ENCODE results near the gene LNX1. TPM values are rescaled to one million over a fixed set of nuclear protein-coding genes. Genes with fewer than 3 reads are reported as not detected.
"Not testable (repeated sequence)": the region's sequence is repeated elsewhere in the genome, so short reads cannot be mapped to it uniquely, and the experiment has no call there.

The LNX1 gene
- total RNA-seq, 2 donors from 2014 or later, result 4.5 to 8.9 TPM

DNA sequence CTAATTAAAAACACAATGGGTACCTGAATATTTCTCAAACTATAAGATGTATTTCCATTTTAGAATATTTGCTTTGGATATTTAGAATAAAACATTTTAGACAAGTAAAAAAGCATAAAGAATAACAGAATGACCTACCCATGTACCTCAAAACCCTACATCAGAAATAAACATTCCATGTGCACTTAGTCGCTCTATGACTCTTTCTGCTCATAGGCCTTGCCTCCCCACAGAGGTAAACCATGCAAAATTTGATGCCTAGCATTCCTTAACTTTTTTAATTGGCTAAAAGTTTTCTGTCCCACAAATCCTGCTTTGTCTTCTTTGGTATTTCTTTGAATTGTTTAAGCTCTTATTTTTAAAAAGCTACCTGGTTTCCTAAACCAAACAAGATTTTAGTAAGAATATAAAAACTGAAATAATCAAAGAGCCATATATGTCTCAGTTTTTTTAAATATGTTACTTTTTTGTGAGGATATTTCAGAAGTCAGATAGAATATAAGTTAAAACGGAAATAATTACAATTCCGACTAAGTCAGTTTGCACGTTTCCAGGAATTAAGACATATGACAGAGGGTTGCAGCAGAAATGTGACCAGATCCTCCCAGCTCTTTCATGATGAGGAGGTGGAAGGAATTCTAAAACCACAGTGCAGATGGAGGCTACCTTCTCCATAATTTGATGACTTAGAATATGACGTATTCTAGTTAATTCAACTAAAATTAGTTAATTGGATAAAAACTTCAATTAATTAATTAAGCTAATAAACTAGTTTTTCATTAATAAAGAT is 111.4 kb downstream of the LNX1 start:
- Histone ChIP-seq H3K9me3 (no peaks in the 10 kb centered on the region), H3K4me1 (no peaks in the 10 kb centered on the region), H3K27ac (no peak overlapping the region), H3K4me3 (no peak overlapping the region), H3K36me3 (no peaks in the 10 kb centered on the region), H3K27me3 (no peaks in the 10 kb centered on the region)
- TF ChIP-seq, protein P1, sequence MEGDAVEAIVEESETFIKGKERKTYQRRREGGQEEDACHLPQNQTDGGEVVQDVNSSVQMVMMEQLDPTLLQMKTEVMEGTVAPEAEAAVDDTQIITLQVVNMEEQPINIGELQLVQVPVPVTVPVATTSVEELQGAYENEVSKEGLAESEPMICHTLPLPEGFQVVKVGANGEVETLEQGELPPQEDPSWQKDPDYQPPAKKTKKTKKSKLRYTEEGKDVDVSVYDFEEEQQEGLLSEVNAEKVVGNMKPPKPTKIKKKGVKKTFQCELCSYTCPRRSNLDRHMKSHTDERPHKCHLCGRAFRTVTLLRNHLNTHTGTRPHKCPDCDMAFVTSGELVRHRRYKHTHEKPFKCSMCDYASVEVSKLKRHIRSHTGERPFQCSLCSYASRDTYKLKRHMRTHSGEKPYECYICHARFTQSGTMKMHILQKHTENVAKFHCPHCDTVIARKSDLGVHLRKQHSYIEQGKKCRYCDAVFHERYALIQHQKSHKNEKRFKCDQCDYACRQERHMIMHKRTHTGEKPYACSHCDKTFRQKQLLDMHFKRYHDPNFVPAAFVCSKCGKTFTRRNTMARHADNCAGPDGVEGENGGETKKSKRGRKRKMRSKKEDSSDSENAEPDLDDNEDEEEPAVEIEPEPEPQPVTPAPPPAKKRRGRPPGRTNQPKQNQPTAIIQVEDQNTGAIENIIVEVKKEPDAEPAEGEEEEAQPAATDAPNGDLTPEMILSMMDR (IDR thresholded peaks at IDR 0.05), result no peak
- DNase-seq (ENCODE audit: low spot score), result no peak

DNA sequence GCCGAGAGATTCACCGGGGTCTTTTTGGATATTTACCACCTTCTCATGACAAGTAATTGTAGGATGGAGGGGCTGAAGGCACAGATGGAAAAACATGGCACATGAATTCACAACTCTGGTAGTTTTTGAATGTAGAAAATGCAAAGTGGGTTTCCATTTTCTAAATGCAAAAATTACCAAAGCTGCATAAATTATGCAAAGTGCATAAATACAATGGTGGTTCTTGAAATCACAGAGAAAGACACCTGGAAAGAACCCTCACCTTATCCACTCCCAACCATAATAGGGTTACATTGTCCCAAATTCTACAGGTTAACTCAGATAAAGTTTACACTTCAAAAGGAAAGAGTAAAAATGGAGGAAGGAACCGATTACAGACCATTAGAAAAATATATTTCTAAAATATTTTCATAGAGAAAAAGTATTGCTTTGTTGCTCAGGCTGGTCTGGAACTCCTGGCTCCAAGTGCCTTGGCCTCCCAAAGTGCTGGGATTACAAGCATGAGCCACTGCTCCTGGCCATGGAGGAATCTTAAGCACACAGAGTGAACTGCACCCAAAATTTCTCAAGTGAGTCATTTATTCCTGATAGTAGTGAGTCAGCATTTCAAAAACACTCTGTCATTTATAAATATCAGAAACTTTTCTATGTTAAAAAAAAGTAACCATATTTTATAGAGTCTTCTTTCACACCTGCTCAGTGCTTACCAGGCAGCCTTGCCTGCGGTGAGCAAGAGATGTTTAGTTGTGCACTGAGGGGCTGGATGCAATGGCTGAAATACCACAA is 112.4 kb downstream of the LNX1 start:
- no peak overlapping the region for H3K4me3 ChIP-seq
- H3K36me3 ChIP-seq, result no peaks in the 10 kb centered on the region
- TF ChIP-seq, protein P1 (IDR thresholded peaks at IDR 0.05), result no peak
- no peaks in the 10 kb centered on the region for H3K9me3 ChIP-seq
- H3K4me1 ChIP-seq, result no peaks in the 10 kb centered on the region
- no peak overlapping the region for H3K27ac ChIP-seq
- no peak for DNase-seq (ENCODE audit: low spot score)
- no peaks in the 10 kb centered on the region for H3K27me3 ChIP-seq

DNA sequence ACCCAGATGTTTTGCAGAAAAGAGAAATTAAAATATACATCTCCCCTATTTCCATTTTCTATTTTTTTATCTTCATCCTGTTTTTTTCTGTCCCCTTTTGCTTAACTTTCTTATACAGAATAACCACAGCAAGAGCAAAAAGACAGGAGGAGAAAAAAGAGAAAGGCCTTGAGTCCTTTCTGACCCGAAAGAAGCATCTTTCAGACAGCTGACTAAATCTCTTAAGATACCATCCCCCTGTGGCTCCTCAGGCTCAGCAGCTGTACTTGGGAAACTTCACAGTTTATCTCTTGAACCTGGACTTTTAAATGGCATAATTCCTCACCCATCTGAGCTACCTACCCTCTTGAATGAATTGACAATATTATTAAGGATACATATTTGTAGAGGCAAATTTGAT is 113.7 kb downstream of the LNX1 start:
- Histone ChIP-seq H3K27me3 (no peaks in the 10 kb centered on the region), H3K9me3 (no peaks in the 10 kb centered on the region), H3K27ac (no peak overlapping the region), H3K36me3 (no peaks in the 10 kb centered on the region), H3K4me3 (no peak overlapping the region), H3K4me1 (no peaks in the 10 kb centered on the region)
- DNase-seq (ENCODE audit: low spot score), result no peak
- TF ChIP-seq, protein P1 (IDR thresholded peaks at IDR 0.05), result no peak

DNA sequence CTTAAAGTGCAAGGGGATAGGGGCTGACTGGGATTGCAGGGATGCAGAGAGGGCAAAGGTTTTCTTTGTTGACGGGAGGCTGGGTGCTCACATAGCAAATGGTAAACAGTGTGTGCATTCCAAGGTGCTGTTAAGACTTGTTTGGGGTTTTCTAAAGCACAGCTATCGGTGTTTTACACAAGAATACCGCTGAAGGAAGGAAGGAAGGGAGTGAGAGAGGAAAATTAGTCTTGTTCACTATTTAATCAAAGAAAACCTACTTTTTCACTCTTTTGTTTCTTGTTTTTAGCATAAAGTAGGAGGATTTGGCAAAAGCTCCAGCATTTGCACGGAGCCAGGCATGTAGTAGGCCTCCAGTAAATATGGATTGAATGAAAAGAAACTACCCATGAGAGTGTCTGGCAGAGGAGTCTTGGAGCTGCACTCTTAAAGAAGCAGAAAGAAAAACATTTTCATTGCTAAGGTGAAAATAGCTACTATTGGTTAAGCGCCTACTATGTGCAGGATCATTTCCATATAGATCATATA is 114.2 kb downstream of the LNX1 start:
- DNase-seq (ENCODE audit: low spot score), result no peak
- Histone ChIP-seq H3K9me3 (no peaks in the 10 kb centered on the region), H3K27ac (no peak overlapping the region), H3K36me3 (no peaks in the 10 kb centered on the region), H3K4me3 (no peak overlapping the region), H3K27me3 (no peaks in the 10 kb centered on the region), H3K4me1 (no peaks in the 10 kb centered on the region)
- TF ChIP-seq, protein P1 (IDR thresholded peaks at IDR 0.05), result no peak

DNA sequence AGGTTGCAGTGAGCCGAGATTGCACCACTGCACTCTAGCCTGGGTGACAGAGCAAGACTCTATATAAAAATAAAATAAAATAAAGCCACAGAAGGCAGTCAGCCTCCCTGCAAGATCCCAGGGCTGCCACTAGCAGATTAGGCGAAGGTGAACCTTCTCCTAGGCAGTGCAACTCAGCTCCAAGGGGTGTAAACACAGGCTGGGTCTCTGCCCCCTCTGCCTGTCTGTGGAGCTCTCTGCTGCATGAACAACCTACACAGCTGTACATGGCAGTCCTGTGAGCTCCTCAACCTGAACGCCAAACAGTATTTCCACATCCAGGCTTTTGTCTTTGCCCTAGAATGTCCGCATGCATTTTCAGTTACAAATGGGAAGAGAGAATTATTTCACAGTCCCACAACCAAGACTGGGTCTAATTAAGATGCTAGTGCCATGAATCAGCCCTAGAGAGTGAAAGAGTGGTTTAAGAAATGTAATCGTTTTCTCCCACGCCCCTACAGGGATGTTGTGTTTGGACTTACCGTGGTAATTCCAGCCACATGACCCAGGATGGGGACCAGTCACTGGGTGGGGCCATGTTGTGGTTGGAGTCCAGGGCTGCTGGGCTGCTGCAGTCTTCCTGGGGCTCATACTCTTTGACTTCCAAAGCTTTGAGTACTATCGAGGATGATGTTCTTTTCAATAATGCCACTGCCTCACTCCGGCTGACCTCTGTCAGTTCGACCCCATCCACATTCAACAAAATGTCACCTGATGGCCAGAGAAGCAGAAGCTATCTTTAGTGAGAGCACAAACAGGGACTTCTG is 114.9 kb downstream of the LNX1 start:
- TF ChIP-seq, protein P1 (IDR thresholded peaks at IDR 0.05), result no peak
- Histone ChIP-seq H3K27me3 (no peaks in the 10 kb centered on the region), H3K4me1 (no peaks in the 10 kb centered on the region), H3K4me3 (no peak overlapping the region), H3K27ac (peak overlapping the region in 1 of 2 donors; percentile 35), H3K36me3 (no peaks in the 10 kb centered on the region), H3K9me3 (no peaks in the 10 kb centered on the region)
- DNase-seq (ENCODE audit: low spot score), result no peak

DNA sequence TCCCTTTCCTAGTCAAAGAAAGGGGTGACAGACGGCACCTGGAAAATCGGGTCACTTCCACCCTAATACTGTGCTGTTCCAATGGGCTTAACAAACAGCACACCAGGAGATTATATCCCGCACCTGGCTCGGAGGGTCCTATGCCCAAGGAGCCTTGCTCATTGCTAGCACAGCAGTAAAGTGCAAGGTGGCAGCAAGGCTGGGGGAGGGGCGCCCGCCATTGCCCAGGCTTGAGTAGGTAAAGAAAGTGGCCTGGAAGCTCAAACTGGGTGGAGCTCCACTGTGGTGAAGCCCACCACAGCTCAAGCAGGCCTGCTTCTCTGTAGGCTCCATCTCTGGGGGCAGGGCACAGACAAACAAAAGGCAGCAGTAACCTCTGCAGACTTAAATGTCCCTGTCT is 124.7 kb downstream of the LNX1 start:
- DNase-seq (ENCODE audit: low spot score); H3K36me3 ChIP-seq; H3K27ac ChIP-seq; H3K4me1 ChIP-seq; H3K27me3 ChIP-seq; H3K4me3 ChIP-seq: not testable (repeated sequence)
- H3K9me3 ChIP-seq, result peaks cover 0 to 10% of the 10 kb centered on the region in 2 donors
